Urinary bladder (tissue), 2 donors: ENCODE data around the gene LCE1A. TPM values are rescaled to one million over a fixed set of nuclear protein-coding genes. Genes with fewer than 3 reads are reported as not detected.

Experiments
- polyA plus RNA-seq: library from polyadenylated mRNA; stranded (reverse); fragments of 200-250 nt; gene quantifications from one replicate; pipeline ENCODE4 v1.2.3, GENCODE V29; 2013
- total RNA-seq: library from RNA; depleted of rRNA; stranded (reverse); fragments of >200 nt; gene quantifications from one replicate; pipeline ENCODE4 v1.2.3, GENCODE V29; 2014
- donor health status: healthy.

Gene LCE1A
- total and polyA plus RNA-seq, 2 donors, result not detected

Other genes starting within 250 kb of the LCE1A start
- gene LCE3D, start 247.0 kb upstream of the LCE1A start, total RNA-seq, result not detected
- not detected for gene LCE3D, start 247.0 kb upstream of the LCE1A start, polyA plus RNA-seq
- gene LCE3C, start 227.2 kb upstream of the LCE1A start, total RNA-seq, result not detected
- not detected for gene LCE3C, start 227.2 kb upstream of the LCE1A start, polyA plus RNA-seq
- gene LCE3B, start 213.7 kb upstream of the LCE1A start, total RNA-seq, result not detected
- gene LCE3B, start 213.7 kb upstream of the LCE1A start, polyA plus RNA-seq, result not detected
- gene LCE3A, start 204.4 kb upstream of the LCE1A start, total RNA-seq, result not detected
- not detected for gene LCE3A, start 204.4 kb upstream of the LCE1A start, polyA plus RNA-seq
- gene LCE2D, start 164.1 kb upstream of the LCE1A start, total RNA-seq, result not detected
- gene LCE2D, start 164.1 kb upstream of the LCE1A start, polyA plus RNA-seq, result not detected
- not detected for gene LCE2C, start 152.2 kb upstream of the LCE1A start, total RNA-seq
- gene LCE2C, start 152.2 kb upstream of the LCE1A start, polyA plus RNA-seq, result not detected
- not detected for gene LCE2B, start 141.3 kb upstream of the LCE1A start, total RNA-seq
- gene LCE2B, start 141.3 kb upstream of the LCE1A start, polyA plus RNA-seq, result not detected
- not detected for gene LCE2A, start 129.1 kb upstream of the LCE1A start, total RNA-seq
- gene LCE2A, start 129.1 kb upstream of the LCE1A start, polyA plus RNA-seq, result not detected
- gene LCE4A, start 119.3 kb upstream of the LCE1A start, total RNA-seq, result not detected
- gene LCE4A, start 119.3 kb upstream of the LCE1A start, polyA plus RNA-seq, result not detected
- gene KPRP, start 69.4 kb upstream of the LCE1A start, total RNA-seq, result not detected
- not detected for gene KPRP, start 69.4 kb upstream of the LCE1A start, polyA plus RNA-seq
- gene LCE1F, start 52.3 kb upstream of the LCE1A start, total RNA-seq, result not detected
- gene LCE1F, start 52.3 kb upstream of the LCE1A start, polyA plus RNA-seq, result not detected
- not detected for gene LCE1E, start 41.2 kb upstream of the LCE1A start, total RNA-seq
- 0.15 TPM for gene LCE1E, start 41.2 kb upstream of the LCE1A start, polyA plus RNA-seq
- not detected for gene LCE1D, start 30.8 kb upstream of the LCE1A start, total RNA-seq
- gene LCE1D, start 30.8 kb upstream of the LCE1A start, polyA plus RNA-seq, result not detected
- not detected for gene LCE1C, start 20.8 kb upstream of the LCE1A start, total RNA-seq
- gene LCE1C, start 20.8 kb upstream of the LCE1A start, polyA plus RNA-seq, result not detected
- not detected for gene LCE1B, start 15.5 kb upstream of the LCE1A start, total RNA-seq
- gene LCE1B, start 15.5 kb upstream of the LCE1A start, polyA plus RNA-seq, result not detected
- gene LCE6A, start 15.4 kb downstream of the LCE1A start, total RNA-seq, result not detected
- gene LCE6A, start 15.4 kb downstream of the LCE1A start, polyA plus RNA-seq, result not detected
- gene LCE7A, start 32.5 kb downstream of the LCE1A start, total RNA-seq, result not detected
- gene LCE7A, start 32.5 kb downstream of the LCE1A start, polyA plus RNA-seq, result not detected
- gene SMCP, start 50.8 kb downstream of the LCE1A start, total RNA-seq, result not detected
- gene SMCP, start 50.8 kb downstream of the LCE1A start, polyA plus RNA-seq, result not detected
- gene IVL, start 81.1 kb downstream of the LCE1A start, total RNA-seq, result 2.7 TPM
- 9.5 TPM for gene IVL, start 81.1 kb downstream of the LCE1A start, polyA plus RNA-seq
- not detected for gene SPRR5, start 119.7 kb downstream of the LCE1A start, total RNA-seq
- not detected for gene SPRR5, start 119.7 kb downstream of the LCE1A start, polyA plus RNA-seq
- gene SPRR4, start 143.2 kb downstream of the LCE1A start, total RNA-seq, result not detected
- gene SPRR4, start 143.2 kb downstream of the LCE1A start, polyA plus RNA-seq, result not detected
- gene SPRR1A, start 156.6 kb downstream of the LCE1A start, total RNA-seq, result not detected
- gene SPRR1A, start 156.6 kb downstream of the LCE1A start, polyA plus RNA-seq, result not detected
- 10.0 TPM for gene SPRR3, start 174.3 kb downstream of the LCE1A start, total RNA-seq
- 0.65 TPM for gene SPRR3, start 174.3 kb downstream of the LCE1A start, polyA plus RNA-seq
- not detected for gene SPRR1B, start 203.7 kb downstream of the LCE1A start, total RNA-seq
- gene SPRR1B, start 203.7 kb downstream of the LCE1A start, polyA plus RNA-seq, result not detected
- gene SPRR2D, start 213.6 kb downstream of the LCE1A start, total RNA-seq, result not detected
- gene SPRR2D, start 213.6 kb downstream of the LCE1A start, polyA plus RNA-seq, result not detected
- not detected for gene SPRR2A, start 230.0 kb downstream of the LCE1A start, total RNA-seq
- gene SPRR2A, start 230.0 kb downstream of the LCE1A start, polyA plus RNA-seq, result not detected
- gene SPRR2B, start 244.1 kb downstream of the LCE1A start, total RNA-seq, result not detected
- not detected for gene SPRR2B, start 244.1 kb downstream of the LCE1A start, polyA plus RNA-seq